ENCODE results near the gene KIF19. TPM values are rescaled to one million over a fixed set of nuclear protein-coding genes. Genes with fewer than 3 reads are reported as not detected.

Gene KIF19
- total RNA-seq, 4 donors from 2014 or later: 0.94 to 7.7 (median 2.2) TPM

DNA sequence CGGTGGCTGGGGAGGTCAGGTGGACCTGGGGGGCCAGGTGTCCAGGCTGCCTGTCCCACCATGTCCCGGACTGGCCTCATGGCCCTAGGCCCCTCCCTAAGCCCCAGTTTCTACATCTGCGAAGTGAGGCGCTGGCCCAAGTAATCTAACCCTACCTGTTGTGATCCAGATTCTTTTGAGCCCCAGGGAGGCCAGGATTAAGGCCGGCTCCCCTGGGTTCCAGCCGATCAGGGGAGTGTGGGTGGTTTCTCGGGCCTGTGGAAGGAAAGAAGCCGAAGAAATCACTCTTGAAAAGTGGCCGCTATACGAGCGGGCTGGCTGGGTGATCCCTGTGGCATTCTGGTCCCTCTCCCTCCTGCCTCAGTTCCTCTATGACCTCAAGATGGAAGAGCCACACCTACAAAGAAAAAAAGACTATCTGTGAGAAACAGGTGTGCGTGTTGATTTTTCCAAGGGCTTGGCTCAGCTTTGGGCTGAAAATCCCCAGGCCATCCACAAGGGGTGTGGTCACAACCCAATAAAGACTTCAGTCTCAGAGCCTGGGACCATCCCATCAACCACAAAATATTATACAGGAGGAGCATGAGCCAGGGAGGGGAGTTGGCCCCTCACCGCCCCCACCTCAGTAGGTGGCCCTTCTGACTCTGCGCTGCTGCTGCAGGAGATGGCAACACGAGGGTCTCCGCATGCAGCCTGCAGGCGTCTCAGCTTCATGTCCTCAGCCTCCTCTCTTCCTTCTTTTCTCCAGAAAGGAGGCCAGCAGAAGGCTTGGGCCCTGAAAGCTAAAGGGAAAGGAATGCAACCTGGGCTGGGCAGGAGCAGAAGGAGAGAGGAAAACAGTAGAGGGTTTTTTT, 61.6 kb downstream of the KIF19 start:
- no peak overlapping the region for H3K4me3 ChIP-seq (replicated peaks in 1 of 3)
- no peaks in the 10 kb centered on the region for H3K27me3 ChIP-seq
- no peak for DNase-seq
- 84 to 86% methylated on average over 13 to 17 of the region's 17 CpGs for WGBS, 2 donors
- no peaks in the 10 kb centered on the region for H3K9me3 ChIP-seq
- no peaks in the 10 kb centered on the region for H3K36me3 ChIP-seq
- intact Hi-C loops (cut with DNase I): no loop called here
- peaks cover 4% of the 10 kb centered on the region in 2 donors for H3K4me1 ChIP-seq
- no peak overlapping the region for H3K27ac ChIP-seq
- TF ChIP-seq, protein P1, sequence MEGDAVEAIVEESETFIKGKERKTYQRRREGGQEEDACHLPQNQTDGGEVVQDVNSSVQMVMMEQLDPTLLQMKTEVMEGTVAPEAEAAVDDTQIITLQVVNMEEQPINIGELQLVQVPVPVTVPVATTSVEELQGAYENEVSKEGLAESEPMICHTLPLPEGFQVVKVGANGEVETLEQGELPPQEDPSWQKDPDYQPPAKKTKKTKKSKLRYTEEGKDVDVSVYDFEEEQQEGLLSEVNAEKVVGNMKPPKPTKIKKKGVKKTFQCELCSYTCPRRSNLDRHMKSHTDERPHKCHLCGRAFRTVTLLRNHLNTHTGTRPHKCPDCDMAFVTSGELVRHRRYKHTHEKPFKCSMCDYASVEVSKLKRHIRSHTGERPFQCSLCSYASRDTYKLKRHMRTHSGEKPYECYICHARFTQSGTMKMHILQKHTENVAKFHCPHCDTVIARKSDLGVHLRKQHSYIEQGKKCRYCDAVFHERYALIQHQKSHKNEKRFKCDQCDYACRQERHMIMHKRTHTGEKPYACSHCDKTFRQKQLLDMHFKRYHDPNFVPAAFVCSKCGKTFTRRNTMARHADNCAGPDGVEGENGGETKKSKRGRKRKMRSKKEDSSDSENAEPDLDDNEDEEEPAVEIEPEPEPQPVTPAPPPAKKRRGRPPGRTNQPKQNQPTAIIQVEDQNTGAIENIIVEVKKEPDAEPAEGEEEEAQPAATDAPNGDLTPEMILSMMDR (IDR thresholded peaks at IDR 0.05): no peak
- TF ChIP-seq POLR2A (IDR thresholded peaks at IDR 0.05): no peak

DNA sequence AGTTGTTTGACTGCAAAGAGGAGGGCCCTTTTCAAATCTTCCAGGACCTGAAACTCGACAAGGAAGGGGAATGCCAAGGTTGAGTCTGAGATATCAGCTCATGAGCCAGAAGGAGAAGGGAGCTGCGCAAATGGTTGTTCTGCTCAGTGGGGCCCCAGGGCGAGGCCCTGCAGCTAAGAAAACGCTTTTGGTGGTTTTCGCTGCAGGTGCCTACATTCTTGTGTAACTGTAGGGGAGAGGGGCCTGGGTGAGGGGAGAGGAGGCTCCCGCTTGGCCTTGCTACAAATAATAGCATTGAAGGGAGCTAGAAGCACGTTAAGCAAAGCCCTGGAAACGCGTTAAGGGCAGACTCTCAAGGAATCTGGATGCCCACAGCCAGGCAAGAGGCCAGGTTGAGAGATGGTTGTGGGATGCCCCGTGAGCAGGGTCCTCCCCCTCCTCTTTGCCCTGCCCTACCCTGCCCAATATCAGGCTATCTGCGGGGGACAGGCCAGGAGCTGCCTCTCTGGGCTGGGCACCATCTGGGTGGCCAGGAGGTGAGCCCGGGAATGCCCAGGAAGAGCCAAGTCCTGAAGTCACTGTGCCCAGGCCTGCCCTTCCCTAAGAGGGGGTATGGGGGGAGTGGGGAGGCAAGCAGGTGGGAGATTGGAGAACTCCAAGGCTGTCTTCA, 63.2 kb downstream of the KIF19 start:
- Histone ChIP-seq H3K4me1 (peaks cover 4% of the 10 kb centered on the region in 2 donors), H3K27me3 (no peaks in the 10 kb centered on the region), H3K27ac (no peak overlapping the region), H3K9me3 (no peaks in the 10 kb centered on the region), H3K4me3 (replicated peaks in 1 of 3) (no peak overlapping the region), H3K36me3 (no peaks in the 10 kb centered on the region)
- 74 to 79% methylated on average over 11 to 12 of the region's 12 CpGs for WGBS, 2 donors
- intact Hi-C loops (cut with DNase I): no loop called here
- no peak for TF ChIP-seq POLR2A (IDR thresholded peaks at IDR 0.05)
- TF ChIP-seq, protein P1 (IDR thresholded peaks at IDR 0.05): no peak
- DNase-seq: no peak

DNA sequence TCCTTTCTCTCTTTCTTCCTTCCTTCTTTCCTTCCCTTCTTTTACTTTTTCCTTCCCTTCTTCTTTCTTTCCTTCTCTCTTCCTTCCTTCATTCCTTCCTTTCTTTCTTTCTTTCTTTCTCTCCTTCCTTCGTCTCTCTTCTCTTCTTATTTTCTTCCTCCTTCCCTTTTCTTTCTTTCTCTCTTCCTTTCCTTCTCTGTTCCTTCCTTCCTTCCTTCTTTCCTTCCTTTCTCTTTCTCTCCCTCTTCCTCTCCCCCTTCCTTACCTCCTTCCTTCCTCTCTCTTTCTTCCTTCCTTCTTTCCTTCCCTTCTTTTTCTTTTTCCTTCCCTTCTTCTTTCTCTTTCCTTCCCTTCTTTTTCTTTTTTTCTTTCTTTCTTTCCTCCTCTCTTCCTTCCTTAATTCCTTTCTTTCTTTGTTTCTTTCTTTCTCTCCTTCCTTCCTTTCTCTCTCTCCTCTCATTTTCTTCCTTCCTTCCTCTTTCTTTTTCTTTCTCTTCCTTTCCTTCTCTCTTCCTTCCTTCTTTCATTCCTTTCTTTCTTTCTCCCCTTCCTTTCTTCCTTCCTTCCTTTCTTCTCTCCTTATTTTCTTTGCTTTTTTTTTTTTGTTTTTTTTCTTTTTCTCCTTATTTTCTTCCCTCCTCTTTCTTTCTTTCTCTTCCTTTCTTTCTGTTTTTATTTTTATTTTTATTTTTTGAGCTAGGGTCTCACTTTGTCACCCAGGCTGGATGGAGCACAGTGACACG, 64.1 kb downstream of the KIF19 start:
- Histone ChIP-seq H3K27ac (no peak overlapping the region), H3K9me3 (no peaks in the 10 kb centered on the region), H3K4me3 (replicated peaks in 1 of 3) (no peak overlapping the region), H3K36me3 (no peaks in the 10 kb centered on the region), H3K4me1 (peaks cover 4% of the 10 kb centered on the region in 2 donors), H3K27me3 (no peaks in the 10 kb centered on the region)
- 79 to 96% methylated on average over 2 of the region's 2 CpGs for WGBS, 2 donors
- no peak for TF ChIP-seq POLR2A (IDR thresholded peaks at IDR 0.05)
- no peak for DNase-seq
- intact Hi-C loops (cut with DNase I): no loop called here

DNA sequence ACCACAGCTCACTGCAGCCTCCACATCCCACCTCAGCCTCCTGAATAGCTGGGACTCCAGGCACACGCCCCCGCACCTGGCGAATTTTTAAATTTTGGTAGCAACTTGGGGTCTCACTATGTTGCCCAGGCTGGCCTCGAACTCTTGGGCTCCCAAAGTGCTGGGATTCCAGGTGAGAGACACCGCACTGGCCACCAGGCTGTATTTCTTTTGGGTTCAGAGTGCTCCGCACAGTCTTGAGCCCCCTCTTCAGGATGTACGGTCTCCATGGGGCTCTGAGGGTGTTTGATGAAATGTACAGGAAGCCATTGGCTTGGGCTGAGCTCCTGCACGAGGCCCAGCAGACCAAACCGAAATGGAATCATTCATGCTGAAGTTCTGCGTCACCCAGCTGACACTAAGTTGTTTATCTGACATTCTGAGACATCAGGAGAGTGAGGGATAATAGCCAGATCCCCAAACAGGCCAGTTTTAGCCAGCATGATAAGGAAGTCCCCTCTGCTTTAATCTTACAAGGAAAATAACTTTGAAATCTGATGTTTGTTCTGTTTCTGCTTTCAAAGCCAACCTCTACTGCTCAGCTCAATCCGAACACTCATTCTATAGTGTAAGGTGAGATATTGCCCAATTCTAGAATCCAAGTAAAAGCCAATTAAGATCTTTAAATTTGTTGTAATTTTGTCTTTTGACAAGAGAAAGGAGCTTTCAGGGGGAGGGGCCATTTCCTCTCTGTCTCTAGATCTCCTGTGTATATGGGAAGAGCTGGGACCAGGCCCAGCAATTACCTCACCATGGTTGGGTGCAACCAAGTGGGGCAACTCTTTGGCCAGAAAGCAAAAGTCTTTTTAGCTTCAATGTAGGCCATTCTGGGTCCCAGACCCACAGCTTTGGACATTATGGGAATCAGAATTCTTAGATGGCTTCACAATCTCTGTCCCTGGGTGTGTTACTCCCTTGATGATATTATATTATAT, 64.9 kb downstream of the KIF19 start:
- no peaks in the 10 kb centered on the region for H3K27me3 ChIP-seq
- WGBS, 2 donors: 92 to 96% methylated on average over 9 to 11 of the region's 11 CpGs
- intact Hi-C loops (cut with DNase I): no loop called here

More for the DNA sequence above, 64.9 kb downstream of the KIF19 start:
- H3K4me3 ChIP-seq (replicated peaks in 1 of 3): no peak overlapping the region
- DNase-seq: peak; percentile 48 to 50
- no peak overlapping the region for H3K27ac ChIP-seq
- no peaks in the 10 kb centered on the region for H3K36me3 ChIP-seq
- TF ChIP-seq, protein P1 (IDR thresholded peaks at IDR 0.05): no peak
- TF ChIP-seq POLR2A (IDR thresholded peaks at IDR 0.05): no peak
- no peaks in the 10 kb centered on the region for H3K9me3 ChIP-seq
- H3K4me1 ChIP-seq: peaks cover 4% of the 10 kb centered on the region in 2 donors

Data from thyroid gland (tissue), 4 donors.